ENCODE results near the gene WDR36. TPM values are rescaled to one million over a fixed set of nuclear protein-coding genes. Genes with fewer than 3 reads are reported as not detected.
A peak's percentile ranks its signal among the peaks of the same experiment; 100 is the strongest.

The WDR36 gene
- polyA plus RNA-seq (2013, experiment 1 of 4) = 21.0 TPM
- 21.7 TPM for polyA plus RNA-seq (2013, experiment 2 of 4)
- polyA plus RNA-seq (2013, experiment 3 of 4) = 16.8 TPM
- 19.7 TPM for polyA plus RNA-seq (2013, experiment 4 of 4)

DNA sequence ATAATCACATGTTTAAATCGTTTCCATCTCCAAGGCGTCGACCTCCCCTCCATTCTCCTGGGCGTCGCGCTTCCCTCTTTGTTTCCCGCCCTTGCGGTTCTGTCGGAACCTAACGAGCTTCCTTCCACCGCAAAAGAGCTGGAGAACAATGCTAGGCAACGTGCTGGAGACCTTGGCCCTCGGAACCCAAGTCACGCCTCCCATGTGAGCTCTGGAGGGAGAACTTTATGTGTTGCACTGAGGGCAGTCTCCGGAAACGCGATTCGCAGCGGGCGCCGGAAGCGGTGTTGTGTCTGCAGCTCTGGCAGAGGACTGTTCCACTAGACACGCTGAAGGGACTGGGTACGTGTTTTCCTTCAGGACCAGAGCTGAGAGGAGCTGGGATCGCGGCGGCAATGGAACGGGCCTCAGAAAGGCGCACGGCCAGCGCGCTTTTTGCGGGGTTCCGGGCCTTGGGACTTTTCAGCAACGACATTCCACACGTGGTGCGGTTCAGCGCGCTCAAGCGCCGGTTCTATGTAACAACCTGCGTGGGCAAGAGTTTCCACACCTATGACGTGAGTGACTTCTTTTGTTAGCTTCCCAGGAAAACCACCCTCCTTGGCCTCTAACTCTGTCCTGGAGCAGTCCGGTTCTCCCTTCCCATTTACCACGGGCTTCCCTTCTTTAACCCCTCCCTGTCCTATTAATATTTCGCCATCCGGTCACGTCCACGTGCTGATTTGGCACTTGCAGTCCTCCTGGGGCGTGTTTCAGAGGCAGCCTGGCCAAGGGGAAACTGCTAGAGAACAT, at the start of gene WDR36:
Gene WDR36 (plus strand): TSS at position 287 of the 792 bp plus-strand sequence. CDS start 109 bp downstream, at position 396.
- Histone ChIP-seq H3K9me3 (ENCODE audit: control insufficient read depth, low read length) (no peaks in the 10 kb centered on the region), H3K27me3 (ENCODE audit: control insufficient read depth, insufficient read depth, low read length, poor library complexity, severe bottlenecking) (no peaks in the 10 kb centered on the region), H3K4me3 (ENCODE audit: insufficient read depth, low read depth, low read length) (peak within 1 kb of the TSS; percentile 97), H3K36me3 (ENCODE audit: control insufficient read depth, insufficient read depth, low read length) (no peaks in the 10 kb centered on the region), H3K27ac (ENCODE audit: insufficient read depth, low read depth, low read length, poor library complexity, severe bottlenecking) (no peak within 1 kb of the TSS), H3K4me1 (ENCODE audit: control insufficient read depth, insufficient read depth, low read length) (peaks cover 8% of the 10 kb centered on the region)
- 2% methylated on average over 50 of the region's 50 CpGs for WGBS, 2 experiments

- Histone ChIP-seq H3K27me3 (ENCODE audit: control insufficient read depth, insufficient read depth, low read length, poor library complexity, severe bottlenecking) (no peaks in the 10 kb centered on the region), H3K4me3 (ENCODE audit: insufficient read depth, low read depth, low read length) (no peak overlapping the region), H3K4me1 (ENCODE audit: control insufficient read depth, insufficient read depth, low read length) (no peaks in the 10 kb centered on the region), H3K9me3 (ENCODE audit: control insufficient read depth, low read length) (no peaks in the 10 kb centered on the region), H3K36me3 (ENCODE audit: control insufficient read depth, insufficient read depth, low read length) (no peaks in the 10 kb centered on the region), H3K27ac (ENCODE audit: insufficient read depth, low read depth, low read length, poor library complexity, severe bottlenecking) (no peak overlapping the region)
- WGBS, 2 experiments = 76 to 89% methylated on average over 4 to 5 of the region's 5 CpGs
Measured at GRCh38 chr5:111043712-111044506, 48.2 kb upstream of the WDR36 start.

GRCh38 chr5:111058064-111058463, 34.1 kb upstream of the WDR36 start:
- no peaks in the 10 kb centered on the region for H3K27me3 ChIP-seq (ENCODE audit: control insufficient read depth, insufficient read depth, low read length, poor library complexity, severe bottlenecking)
- no peaks in the 10 kb centered on the region for H3K9me3 ChIP-seq (ENCODE audit: control insufficient read depth, low read length)
- H3K4me1 ChIP-seq (ENCODE audit: control insufficient read depth, insufficient read depth, low read length) = no peaks in the 10 kb centered on the region

GRCh38 chr5:111060169-111060568, 32.0 kb upstream of the WDR36 start:
- Histone ChIP-seq H3K27ac (ENCODE audit: insufficient read depth, low read depth, low read length, poor library complexity, severe bottlenecking) (no peak overlapping the region), H3K4me3 (ENCODE audit: insufficient read depth, low read depth, low read length) (no peak overlapping the region), H3K9me3 (ENCODE audit: control insufficient read depth, low read length) (no peaks in the 10 kb centered on the region), H3K4me1 (ENCODE audit: control insufficient read depth, insufficient read depth, low read length) (no peaks in the 10 kb centered on the region), H3K36me3 (ENCODE audit: control insufficient read depth, insufficient read depth, low read length) (no peaks in the 10 kb centered on the region), H3K27me3 (ENCODE audit: control insufficient read depth, insufficient read depth, low read length, poor library complexity, severe bottlenecking) (no peaks in the 10 kb centered on the region)
- WGBS, 2 experiments = 90 to 94% methylated on average over 2 of the region's 2 CpGs

More at GRCh38 chr5:111058064-111058463, 34.1 kb upstream of the WDR36 start:
- Histone ChIP-seq H3K36me3 (ENCODE audit: control insufficient read depth, insufficient read depth, low read length) (no peaks in the 10 kb centered on the region), H3K4me3 (ENCODE audit: insufficient read depth, low read depth, low read length) (no peak overlapping the region), H3K27ac (ENCODE audit: insufficient read depth, low read depth, low read length, poor library complexity, severe bottlenecking) (no peak overlapping the region)

- H3K4me3 ChIP-seq (ENCODE audit: insufficient read depth, low read depth, low read length) = no peak overlapping the region
- H3K36me3 ChIP-seq (ENCODE audit: control insufficient read depth, insufficient read depth, low read length) = no peaks in the 10 kb centered on the region
- no peaks in the 10 kb centered on the region for H3K27me3 ChIP-seq (ENCODE audit: control insufficient read depth, insufficient read depth, low read length, poor library complexity, severe bottlenecking)
- H3K27ac ChIP-seq (ENCODE audit: insufficient read depth, low read depth, low read length, poor library complexity, severe bottlenecking) = no peak overlapping the region
- H3K4me1 ChIP-seq (ENCODE audit: control insufficient read depth, insufficient read depth, low read length) = no peaks in the 10 kb centered on the region
- H3K9me3 ChIP-seq (ENCODE audit: control insufficient read depth, low read length) = no peaks in the 10 kb centered on the region
Measured at GRCh38 chr5:111061618-111062017, 30.5 kb upstream of the WDR36 start.

- H3K27me3 ChIP-seq (ENCODE audit: control insufficient read depth, insufficient read depth, low read length, poor library complexity, severe bottlenecking) = peaks cover 15% of the 10 kb centered on the region
- WGBS, 2 experiments = 80% methylated on average over 3 of the region's 3 CpGs
- H3K4me3 ChIP-seq (ENCODE audit: insufficient read depth, low read depth, low read length) = no peak overlapping the region
- H3K36me3 ChIP-seq (ENCODE audit: control insufficient read depth, insufficient read depth, low read length) = no peaks in the 10 kb centered on the region
- no peak overlapping the region for H3K27ac ChIP-seq (ENCODE audit: insufficient read depth, low read depth, low read length, poor library complexity, severe bottlenecking)
- H3K4me1 ChIP-seq (ENCODE audit: control insufficient read depth, insufficient read depth, low read length) = no peaks in the 10 kb centered on the region
- H3K9me3 ChIP-seq (ENCODE audit: control insufficient read depth, low read length) = no peaks in the 10 kb centered on the region
Measured at GRCh38 chr5:111063709-111064322, 28.3 kb upstream of the WDR36 start.

DNA sequence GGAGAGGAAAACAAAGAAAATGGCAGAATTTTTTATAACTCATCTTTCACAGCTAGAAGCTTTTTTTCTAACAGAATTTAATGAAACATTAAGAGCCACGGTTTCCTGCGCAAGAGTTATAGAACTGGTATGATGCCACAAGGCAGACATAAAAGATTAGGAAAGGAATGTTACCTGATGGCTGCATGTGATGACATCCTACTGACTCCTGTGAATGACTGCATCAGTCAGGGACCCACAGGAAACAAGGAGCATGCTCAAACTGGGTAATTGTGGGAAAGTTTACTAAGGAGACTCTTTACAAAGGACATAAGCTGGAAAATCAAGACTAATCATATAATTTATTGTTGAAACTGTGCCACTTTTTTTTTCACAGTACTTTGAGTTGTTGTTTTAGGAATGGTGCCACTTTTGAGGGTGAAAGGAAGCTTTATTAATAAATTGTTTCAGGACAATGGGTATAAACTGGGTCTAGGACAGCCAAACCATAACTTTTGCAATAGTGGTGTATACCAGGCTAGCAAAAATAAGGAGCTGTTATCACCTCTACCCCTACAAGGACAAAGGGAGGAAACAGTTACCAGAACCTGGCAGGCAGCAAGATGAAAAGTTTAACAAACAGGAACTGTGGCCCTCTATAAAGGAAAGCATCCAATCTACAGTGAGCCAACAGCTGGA, 25.7 kb upstream of the WDR36 start:
- WGBS, 2 experiments = 94 to 100% methylated on average over 2 of the region's 2 CpGs
- Histone ChIP-seq H3K9me3 (ENCODE audit: control insufficient read depth, low read length) (no peaks in the 10 kb centered on the region), H3K27ac (ENCODE audit: insufficient read depth, low read depth, low read length, poor library complexity, severe bottlenecking) (no peak overlapping the region), H3K4me1 (ENCODE audit: control insufficient read depth, insufficient read depth, low read length) (no peaks in the 10 kb centered on the region), H3K27me3 (ENCODE audit: control insufficient read depth, insufficient read depth, low read length, poor library complexity, severe bottlenecking) (peaks cover 41% of the 10 kb centered on the region), H3K36me3 (ENCODE audit: control insufficient read depth, insufficient read depth, low read length) (no peaks in the 10 kb centered on the region), H3K4me3 (ENCODE audit: insufficient read depth, low read depth, low read length) (no peak overlapping the region)

DNA sequence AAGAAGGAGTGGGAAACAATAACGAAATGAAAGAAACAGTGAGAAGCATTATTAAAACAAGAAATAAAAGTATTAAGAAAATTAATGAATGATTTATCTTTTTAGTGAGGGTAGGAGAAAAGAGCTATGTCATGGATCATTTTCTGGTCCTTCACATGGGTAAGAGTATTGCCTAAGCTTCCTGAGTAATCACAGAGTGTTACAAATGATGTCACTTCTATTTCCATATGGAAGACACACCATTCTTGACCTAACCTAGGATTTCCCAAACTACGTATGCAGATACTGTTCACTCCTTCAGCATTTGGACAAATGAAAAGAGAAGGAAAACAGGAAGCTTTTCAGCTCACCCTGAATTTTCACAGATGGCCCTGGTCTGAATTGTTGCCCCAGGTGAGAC, 23.9 kb upstream of the WDR36 start:
- whole genome bisulfite sequencing, 2 experiments = 88 to 100% methylated on average over 1 to 2 of the region's 2 CpGs
- no peaks in the 10 kb centered on the region for H3K9me3 ChIP-seq (ENCODE audit: control insufficient read depth, low read length)
- no peaks in the 10 kb centered on the region for H3K4me1 ChIP-seq (ENCODE audit: control insufficient read depth, insufficient read depth, low read length)
- H3K27ac ChIP-seq (ENCODE audit: insufficient read depth, low read depth, low read length, poor library complexity, severe bottlenecking) = no peak overlapping the region
- peaks cover 59% of the 10 kb centered on the region for H3K27me3 ChIP-seq (ENCODE audit: control insufficient read depth, insufficient read depth, low read length, poor library complexity, severe bottlenecking)
- no peak overlapping the region for H3K4me3 ChIP-seq (ENCODE audit: insufficient read depth, low read depth, low read length)
- H3K36me3 ChIP-seq (ENCODE audit: control insufficient read depth, insufficient read depth, low read length) = no peaks in the 10 kb centered on the region

DNA sequence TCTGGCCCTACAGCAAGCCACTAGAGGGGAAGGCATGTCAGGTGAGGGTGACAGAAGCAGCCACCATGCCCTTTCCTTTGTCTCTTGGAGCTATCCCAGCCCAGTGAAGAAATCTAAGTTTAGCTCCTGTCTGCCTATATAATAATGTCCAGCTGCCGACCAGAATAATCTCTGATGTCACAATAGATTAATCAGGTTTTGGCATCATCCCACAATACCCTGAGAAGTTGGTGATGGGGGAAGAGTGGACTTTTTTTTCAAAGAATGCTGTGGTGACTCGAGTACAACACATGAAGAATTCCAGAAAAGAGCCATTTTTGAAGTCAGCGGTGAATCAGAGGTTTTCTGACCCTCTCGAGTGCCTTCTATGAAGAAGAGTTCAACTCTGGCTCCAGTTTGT, 22.3 kb upstream of the WDR36 start:
- WGBS, 2 experiments = 67 to 70% methylated on average over 4 of the region's 4 CpGs
- H3K36me3 ChIP-seq (ENCODE audit: control insufficient read depth, insufficient read depth, low read length) = no peaks in the 10 kb centered on the region
- H3K9me3 ChIP-seq (ENCODE audit: control insufficient read depth, low read length) = no peaks in the 10 kb centered on the region
- H3K4me3 ChIP-seq (ENCODE audit: insufficient read depth, low read depth, low read length) = peak overlapping the region; percentile 13
- H3K4me1 ChIP-seq (ENCODE audit: control insufficient read depth, insufficient read depth, low read length) = no peaks in the 10 kb centered on the region
- peaks cover 75% of the 10 kb centered on the region for H3K27me3 ChIP-seq (ENCODE audit: control insufficient read depth, insufficient read depth, low read length, poor library complexity, severe bottlenecking)
- H3K27ac ChIP-seq (ENCODE audit: insufficient read depth, low read depth, low read length, poor library complexity, severe bottlenecking) = no peak overlapping the region
